HG02610 (cell line): ENCODE measurements around the gene LUZP2.

Experiments
- ATAC-seq: cut with Tn5 transposase; IDR thresholded peaks from one replicate; pipeline ENCODE4 v1.9.1; 2021; ENCODE audit warnings: mild to moderate bottlenecking, moderate library complexity; ENCODE audit not compliant: unreplicated experiment

Gene LUZP2

DNA sequence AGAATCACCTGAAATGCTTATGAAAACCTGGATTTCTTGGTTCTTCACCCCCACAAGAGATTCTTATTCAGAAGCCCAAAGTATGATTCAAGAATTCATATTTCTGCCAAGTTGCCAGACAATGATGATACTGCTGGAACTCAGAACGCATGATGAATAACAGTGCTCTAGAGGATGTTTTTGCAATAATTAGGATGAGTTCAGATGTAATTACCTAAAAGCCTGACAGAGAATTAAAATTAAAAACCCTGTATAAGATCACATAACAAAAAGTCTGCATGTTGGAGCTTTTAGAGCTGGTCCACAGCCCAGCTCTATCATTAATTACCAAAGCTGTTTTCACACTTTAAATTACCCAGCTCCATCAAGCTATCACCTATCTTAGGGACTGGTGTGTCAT is 211.8 kb downstream of the LUZP2 start:
- ATAC-seq: no peak

DNA sequence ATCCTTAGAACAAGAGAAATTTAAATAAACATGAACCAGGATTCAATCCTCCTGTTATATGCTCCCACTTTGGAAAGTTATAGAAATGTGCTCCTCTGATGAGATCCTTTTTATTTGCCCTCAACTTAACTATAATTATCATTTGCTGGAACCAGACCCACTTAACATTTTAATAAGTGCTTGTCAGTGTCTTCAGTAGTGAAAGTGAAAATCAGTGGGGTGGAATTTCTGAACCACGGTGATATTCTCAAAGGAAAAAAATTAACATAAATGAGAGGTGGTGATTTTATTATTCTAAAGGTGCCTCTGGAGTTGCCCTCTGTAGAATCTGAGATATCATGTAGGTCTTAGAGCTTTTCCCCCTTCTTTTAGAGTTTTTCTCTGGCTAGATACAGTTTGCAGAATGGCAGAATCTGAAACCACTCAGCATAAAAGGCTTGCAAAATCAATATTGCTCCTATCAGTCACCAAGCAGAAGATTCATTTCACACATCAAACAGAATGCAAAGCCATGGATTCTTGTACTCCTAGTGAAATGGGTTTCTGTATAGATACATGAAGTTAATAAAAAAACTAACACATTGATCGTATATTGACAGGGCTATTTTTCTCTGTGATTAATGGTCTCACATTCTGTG is 213.2 kb downstream of the LUZP2 start:
- no peak for ATAC-seq

DNA sequence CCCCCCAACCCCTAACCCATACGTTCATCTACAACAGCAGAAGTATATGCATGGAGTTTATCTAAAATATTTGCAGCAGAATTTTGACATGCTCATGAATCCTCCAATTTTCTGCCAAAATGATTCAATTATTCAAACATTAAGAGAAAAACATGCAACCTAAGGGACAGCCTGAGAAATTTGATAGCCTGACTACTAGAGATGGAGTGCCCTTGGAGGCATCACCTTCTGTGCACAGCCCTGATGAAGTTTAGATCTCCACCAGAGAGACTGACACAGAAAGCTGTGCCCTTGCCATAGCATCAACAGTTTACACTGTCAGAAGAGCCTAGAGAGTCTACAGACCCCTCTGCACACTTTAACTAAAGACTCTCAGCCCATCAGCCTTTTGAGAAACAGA is 217.7 kb downstream of the LUZP2 start:
- ATAC-seq: no peak

DNA sequence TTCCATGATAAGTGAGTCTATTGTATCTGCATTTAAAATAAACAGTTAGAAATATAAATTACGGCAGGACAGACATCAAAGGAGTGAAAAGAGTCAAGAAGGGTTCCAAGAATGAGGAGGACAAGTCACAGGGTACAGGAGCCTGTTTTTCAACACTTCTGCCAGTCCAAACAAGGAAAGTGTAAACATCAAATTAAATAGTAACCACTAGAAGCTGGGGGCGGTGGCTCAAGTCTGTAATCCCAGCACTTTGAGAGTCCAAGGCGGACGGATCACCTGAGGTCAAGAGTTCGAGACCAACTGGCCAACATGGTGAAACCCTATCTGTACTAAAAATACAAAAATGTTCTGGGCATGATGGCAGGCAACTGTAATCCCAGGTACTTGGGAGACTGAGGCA is 219.6 kb downstream of the LUZP2 start:
- no peak for ATAC-seq

DNA sequence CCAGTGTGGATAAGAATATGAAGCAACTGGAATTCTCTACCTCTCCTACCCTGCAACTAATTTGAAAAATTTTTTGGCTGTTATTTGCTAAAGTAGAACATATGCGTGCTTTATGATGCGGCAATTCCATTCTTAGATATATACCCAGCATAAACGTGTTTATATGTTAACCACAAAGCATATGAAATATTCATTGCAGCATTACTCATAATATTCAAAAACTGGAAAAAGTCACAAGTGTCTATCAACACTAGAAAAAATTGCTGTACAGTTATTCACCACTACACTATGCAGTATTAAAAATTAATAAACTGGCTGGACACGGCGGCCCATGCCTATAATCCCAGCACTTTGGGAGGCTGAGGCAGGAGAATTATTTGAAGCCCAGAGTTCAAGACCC is 226.4 kb downstream of the LUZP2 start:
- ATAC-seq: no peak

DNA sequence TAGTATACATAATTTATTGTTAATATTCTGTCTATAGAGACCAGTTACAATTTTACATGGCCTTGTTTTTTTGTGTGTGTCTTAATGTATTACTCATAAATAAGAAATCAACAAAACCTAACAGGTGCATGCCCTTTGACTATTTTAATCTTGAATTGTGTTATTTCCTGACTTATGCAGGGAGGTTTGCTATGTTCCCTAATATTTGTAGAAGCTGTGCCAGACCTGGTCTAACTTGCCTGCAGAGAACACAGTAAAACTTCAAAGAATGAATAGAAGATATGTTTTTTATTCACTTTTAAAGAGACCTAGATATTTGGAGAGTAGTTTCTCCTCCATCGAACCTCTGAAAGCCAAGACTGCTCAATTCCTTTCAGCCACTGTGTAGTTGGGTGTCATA is 234.7 kb downstream of the LUZP2 start:
- ATAC-seq: no peak

DNA sequence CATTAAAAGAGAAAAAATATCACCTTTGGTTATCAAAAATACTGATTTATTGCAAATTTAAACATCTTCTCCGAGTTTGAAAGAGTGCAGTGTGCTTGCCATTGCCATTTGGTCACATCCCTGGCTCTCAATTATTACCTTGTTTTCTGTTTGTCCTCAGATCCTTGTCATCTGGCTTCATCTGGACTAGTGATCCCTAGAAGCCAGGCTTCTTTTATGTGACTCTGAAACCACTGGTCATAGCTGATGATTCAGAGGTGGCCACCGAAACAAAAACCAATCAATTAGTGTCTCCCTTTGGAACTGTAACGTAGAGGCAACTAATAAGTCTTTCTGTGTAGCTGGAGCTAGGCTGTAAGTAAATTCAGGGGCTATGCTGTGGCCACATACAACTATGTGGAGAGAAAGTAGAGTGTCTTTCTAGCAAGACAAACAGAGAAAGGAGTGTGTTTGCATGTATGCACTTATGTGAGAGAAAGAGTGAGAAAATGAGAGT is 237.9 kb downstream of the LUZP2 start:
- no peak for ATAC-seq

DNA sequence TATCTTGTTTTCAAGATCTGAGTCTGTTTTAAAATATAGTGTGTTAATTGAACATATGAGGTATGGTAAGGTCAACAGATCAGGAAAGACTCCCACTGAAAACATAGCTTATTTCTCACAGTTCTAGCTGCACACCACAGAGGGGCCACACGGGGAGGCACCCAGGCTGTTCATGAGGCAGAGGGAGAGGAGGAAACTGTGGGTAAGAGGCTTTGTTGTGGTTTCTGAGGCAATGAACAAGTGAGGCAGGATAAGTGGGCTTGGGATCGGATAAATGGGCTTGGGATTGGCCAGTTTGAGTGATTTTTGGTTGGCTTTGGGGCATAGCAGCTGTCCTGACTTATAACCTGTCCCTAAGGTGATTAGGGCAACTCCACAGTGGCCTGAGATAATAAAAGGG is 242.1 kb downstream of the LUZP2 start:
- no peak for ATAC-seq

DNA sequence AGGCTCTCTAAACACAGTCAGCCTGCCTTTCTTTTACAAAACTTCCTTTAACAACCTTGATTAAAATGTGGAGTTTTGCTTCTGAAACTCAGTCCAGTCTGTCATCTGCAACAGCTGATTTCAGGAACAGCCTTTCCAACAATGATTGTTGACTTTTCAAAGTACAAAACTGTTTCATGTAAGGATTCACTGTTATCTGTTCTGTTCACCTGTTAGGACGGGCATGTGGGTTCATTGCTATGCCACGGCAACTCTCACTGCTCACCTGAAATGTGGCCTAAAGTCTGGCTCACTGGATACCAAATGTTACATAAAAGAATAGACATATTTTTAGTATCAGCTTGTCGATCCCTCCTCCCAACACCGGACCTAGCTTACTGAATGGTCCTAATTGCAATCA is 242.8 kb downstream of the LUZP2 start:
- ATAC-seq: no peak

DNA sequence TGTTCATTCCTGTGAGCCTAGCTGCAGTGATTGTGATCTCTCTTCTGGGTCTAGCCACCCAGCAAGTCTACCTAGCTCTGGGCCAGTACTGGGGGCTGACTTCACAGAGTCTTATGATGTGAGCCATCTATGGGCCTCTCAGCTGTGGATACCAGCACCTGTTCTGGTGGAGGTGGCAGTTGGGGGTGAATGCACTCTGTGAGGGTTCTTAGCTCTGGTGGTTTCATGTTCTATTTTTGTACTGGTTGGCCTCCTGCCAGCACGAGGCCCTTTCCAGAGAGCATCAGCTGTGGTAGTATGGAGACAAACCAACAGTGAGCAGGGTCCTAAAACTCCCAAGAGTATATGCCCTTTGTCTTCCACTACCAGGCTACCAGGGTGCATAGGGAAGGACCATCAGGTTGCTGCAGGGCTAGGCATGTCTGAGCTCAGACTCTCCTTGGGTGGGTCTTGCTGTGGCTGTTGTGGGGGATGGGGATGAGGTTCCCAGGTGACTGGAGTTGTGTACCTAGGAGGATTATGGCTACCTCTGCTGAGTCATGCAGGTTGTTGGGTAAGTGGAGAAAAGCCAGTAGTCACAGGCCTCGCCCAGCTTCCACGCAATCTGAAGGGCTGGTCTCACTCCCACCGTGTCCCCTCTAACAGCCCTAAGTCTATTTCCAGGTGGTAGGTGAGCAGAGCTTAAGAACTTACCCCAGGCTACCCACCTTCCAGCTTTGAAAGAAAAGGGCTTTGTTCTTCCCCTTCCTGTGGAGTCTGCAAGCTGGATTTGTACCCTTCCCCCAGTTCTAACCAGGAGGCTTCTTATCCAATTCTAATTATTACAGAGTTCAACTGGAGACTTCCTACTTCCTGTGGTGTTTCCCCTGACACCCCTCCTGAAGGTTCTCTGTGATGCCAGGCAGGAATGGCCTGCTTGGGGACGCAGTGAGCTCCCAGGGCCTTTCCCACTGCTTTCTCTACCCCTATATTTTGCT is 250.7 kb downstream of the LUZP2 start:
- no peak for ATAC-seq

DNA sequence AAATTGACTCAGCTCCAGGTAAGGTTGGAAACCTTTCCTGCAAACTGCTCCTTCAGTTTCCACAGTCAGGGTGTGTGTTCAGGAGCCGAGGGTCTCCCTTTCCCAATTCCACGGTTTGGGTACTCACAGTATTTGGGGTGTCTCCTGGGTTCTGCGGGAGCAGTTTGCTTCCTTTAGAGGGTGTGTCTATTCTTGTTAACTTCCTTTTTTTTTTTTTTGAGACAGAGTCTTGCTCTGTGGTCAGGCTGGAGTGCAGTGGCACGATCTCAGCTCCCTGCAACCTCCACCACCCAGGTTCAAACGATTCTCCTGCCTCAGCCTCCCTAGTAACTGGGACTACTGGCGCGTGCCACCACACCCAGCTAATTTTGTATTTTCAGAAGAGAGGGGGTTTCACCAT is 251.4 kb downstream of the LUZP2 start:
- ATAC-seq: no peak

DNA sequence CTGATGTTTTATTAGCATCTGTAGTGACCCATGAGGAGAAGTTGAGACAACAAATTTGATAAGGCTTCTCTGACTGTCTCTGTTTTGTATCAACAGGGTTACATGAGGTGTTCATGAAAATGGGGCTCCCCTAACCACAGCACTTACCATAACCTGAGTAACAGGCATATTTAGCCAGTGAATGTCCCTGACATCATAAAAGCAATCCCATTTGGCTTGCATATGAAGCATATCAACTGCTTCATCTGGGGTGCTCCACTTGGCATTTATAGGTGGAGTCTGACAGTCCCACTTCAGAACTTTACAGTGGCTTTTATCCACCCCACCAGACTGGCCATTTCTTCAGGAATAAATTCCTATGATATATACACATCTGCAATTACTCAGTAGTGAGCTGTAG is 257.6 kb downstream of the LUZP2 start:
- no peak for ATAC-seq

DNA sequence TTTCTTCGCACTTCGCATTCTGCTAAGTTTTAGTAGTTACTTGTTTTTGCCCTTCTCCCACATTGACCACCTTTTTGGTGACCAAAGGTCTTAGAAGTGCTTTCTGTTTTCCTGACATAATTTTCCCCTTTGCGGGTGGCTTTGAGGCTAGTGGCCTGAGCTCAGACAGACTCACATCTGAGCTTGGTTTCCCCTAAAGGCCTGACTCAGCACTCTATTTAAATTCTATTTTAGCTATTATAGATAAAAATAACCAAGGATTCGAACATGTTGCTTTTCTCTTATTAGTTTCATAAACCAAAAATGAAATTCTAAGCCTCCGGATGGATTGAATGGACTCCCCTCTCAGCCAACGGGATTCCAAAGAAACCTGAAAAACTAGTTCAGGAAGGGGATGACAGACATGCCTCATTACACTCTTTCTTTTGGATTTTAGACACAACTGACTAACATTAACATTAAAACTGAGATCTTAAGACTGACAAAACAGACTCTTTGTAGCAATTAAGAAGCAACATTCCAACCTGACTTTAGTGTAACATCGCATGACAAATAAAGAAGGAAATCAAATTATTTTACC is 258.5 kb downstream of the LUZP2 start:
- no peak for ATAC-seq

DNA sequence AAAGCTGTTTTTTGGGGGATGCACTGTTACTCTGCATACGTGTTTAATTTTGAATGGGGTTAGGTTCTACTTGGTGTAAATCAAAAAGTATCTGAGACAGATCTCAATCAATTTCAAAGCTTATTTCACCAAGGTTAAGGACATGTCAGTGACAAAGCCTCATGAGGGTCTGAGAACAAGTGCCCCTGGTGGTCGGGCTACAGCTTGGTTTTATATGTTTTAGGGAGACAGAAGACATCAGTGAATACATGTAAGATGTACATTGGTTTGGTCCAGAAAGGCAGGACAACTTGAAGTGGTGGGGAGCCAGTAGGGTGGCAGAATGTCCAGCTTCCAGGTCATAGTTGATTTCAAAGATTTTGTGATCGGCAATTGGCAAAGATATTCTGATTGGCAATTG is 262.9 kb downstream of the LUZP2 start:
- no peak for ATAC-seq

DNA sequence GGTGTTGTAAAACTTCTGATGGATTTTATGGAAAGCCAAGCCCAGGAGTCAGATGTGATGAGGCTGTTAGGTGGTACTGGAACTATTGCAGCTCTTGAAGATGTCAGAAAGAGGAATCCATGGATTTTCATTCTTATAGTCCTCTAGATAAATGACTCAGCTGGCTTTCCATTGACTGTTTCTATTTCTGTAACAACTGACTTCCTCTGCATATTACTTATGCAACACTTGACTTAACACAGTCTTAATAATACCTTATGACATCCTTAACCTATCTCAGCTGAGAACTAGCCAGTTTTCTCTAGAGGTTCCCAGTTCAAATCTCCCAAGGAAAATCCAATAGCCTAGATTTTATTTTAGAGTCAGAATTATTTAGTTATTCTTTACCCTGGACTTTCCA is 263.8 kb downstream of the LUZP2 start:
- ATAC-seq: no peak

DNA sequence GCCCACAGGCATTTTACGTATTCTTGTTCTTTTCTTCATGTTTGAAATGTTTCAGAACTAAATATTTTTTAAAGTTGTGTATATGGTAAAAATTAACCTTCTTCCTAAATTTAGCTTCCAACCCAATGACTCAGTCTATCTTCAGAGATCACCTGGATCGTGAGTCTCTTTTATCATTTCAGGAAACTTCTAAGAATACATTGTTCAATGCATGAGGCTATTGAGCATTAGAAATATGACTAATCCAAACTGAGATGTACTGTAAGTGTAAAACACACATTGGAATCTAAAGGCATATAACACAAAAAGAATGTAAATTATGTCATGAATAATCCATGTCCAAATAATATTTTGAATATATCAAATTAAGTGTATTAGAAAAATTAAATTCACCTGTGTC is 265.2 kb downstream of the LUZP2 start:
- ATAC-seq: no peak

DNA sequence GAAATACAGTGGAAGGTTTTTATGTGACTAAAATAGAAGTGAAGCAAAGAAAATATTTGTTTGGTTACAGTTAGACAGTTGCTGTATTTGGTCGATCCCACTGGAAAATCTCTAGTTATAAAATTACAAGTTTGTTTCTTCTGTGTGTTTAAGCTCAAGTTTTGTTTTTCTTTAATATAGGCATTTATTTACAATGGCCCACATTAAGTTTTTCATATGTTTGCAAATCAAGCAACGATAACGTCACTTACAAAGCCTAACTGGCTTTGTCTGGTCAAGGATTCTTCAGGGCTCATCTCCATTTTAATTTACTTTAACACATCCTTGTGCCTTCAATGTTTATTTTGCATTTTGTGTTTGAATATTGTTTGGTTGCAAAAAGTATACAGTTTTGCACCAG is 270.6 kb downstream of the LUZP2 start:
- no peak for ATAC-seq

DNA sequence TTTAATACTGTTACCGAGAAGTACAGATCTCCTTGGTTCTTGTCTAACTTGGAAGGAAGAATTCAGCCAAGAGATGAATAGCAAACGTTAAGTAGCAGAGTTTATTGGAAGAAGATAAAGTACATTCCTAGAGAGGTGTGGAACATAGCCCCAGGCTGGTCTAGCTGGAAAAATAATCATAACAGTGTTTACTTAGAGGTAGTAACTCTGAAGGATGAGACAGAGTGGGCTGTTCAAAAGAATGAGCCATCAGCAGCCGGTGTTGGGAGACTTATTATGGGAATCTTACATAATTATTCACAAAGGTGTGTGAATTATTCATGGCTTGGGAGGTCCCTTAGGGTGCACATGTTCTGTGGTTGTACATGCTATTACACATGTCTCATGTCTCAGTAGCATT is 276.5 kb downstream of the LUZP2 start:
- no peak for ATAC-seq

DNA sequence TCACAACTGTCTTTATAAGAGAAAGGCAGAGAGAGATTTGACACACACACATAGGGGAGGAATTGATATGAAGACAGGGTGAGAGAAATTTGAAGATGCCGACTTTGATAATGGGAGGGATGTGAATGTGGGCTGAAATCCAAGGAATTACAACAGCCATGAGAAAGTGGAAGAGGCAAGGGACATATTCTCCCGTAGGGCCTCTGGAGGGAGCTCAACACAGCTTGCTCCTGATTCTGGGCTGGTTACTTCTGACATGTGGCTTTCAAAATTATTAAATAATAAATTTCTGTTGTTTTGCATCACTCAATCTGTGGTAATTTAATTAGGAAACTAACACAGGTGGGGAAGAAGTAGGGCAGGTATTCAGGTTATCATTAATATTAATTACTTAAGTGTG is 282.9 kb downstream of the LUZP2 start:
- ATAC-seq: no peak

DNA sequence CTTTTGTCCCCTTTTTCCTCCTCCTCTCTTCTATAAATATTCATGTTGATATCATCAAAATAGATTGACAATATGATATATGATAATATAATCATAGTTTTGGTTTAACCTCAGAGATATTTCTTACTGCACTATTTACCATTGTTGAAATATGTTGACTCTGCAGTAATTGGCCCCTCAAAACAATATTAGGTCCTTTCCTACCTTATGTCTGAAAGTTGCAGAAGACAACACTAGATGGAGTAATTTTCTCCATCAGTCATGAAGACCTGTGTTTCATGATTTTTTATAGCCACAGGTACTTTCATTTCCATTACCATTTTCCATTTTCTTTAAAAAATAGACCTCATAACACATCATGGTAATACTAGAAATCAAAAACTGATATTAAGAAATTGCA is 284.4 kb downstream of the LUZP2 start:
- no peak for ATAC-seq

DNA sequence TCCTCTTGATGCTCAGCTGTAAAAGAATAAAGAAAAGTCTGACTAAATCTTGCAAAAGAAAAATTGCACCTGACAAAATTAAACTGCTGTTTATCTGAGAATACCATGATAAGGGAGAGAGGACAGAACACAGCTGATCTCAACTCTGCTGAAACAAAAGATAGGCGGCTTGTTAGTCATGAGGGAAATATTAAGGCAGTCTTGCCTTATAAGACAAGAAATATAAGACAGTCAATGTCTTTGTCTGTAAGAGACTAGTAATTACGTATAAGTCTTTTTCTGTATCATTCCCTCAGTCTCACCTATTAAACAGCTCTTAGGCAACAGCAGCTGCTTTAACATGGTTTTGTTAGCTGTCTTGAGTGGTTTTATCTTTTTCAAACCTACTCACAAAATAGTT is 296.6 kb downstream of the LUZP2 start:
- ATAC-seq: no peak

DNA sequence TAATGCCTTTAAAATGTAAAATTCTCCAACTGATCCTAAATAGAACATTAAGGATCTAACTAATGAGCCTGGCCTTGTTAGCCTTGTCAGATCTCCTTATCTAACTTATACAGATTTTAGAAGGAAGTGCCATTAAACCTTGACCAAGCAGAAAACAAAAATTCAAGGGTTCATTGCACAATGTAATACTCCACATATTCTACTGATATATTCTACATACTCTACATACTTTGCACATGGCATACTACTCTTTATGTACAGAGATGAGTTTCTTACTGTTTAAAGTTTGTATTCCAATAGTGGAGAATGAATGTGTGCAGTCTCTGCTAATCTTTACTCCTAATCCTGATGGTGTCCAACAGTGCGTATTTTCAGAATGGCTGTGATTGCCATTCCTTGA is 297.2 kb downstream of the LUZP2 start:
- ATAC-seq: no peak
